Ascending aorta (tissue), 2 donors: Measurements from ENCODE around the gene DNPEP. TPM values are rescaled to one million over a fixed set of nuclear protein-coding genes. Genes with fewer than 3 reads are reported as not detected.

ENCODE experiments used
- DNase-seq, 2 donors: peaks; one replicate each; pipeline ENCODE4 v3.0.0-alpha.2; 2019; ENCODE audit warnings: low spot score in 2 of 2
- H3K27ac ChIP-seq, 2 donors: fragments of 200-600 bp; sonication (generic); one replicate each; pipeline ENCODE4 v1.5.1; 2016 to 2017; ENCODE audit warnings: mild to moderate bottlenecking in 1 of 2
- H3K27me3 ChIP-seq: fragments of 200-600 bp; sonication (generic); one replicate; pipeline ENCODE4 v1.5.1; 2017
- H3K36me3 ChIP-seq, 2 donors: fragments of 200-600 bp; sonication (generic); one replicate each; pipeline ENCODE4 v1.5.1; 2016
- H3K4me1 ChIP-seq, 2 donors: fragments of 200-600 bp; sonication (generic); one replicate each; pipeline ENCODE4 v1.5.1; 2016 to 2017; ENCODE audit warnings: mild to moderate bottlenecking in 1 of 2
- H3K4me3 ChIP-seq, 2 donors: fragments of 200-600 bp; sonication (generic); one replicate each; pipeline ENCODE4 v1.5.1; 2016 to 2017; ENCODE audit warnings: mild to moderate bottlenecking in 1 of 2
- H3K9me3 ChIP-seq, 2 donors: fragments of 200-600 bp; sonication (generic); one replicate each; pipeline ENCODE4 v1.5.1; 2016
- intact Hi-C: fragments of 100-400 bp; cut with DNase I; formaldehyde crosslinking; loops from one replicate; pipeline ENCODE4 v1.15.1; 2023
- total RNA-seq: library from RNA; depleted of rRNA; stranded (reverse); fragments of >200 nt; gene quantifications from one replicate; pipeline ENCODE4 v1.1.0, GENCODE V29; 2016
- TF ChIP-seq, protein P1 (sequence below), 3 experiments: fragments of 200-600 bp in 2 of 3; fragments of 450-650 bp in 1 of 3; sonication (generic) in 2 of 3; IDR thresholded peaks; one replicate each; pipeline ENCODE4 v1.5.1; 2016 to 2019; ENCODE audit warnings: antibody characterized with exemption in 3 of 3, mild to moderate bottlenecking in 1 of 3, moderate library complexity in 1 of 3

DNPEP gene
- total RNA-seq, 1 donor from 2014 or later = 113 TPM

DNA sequence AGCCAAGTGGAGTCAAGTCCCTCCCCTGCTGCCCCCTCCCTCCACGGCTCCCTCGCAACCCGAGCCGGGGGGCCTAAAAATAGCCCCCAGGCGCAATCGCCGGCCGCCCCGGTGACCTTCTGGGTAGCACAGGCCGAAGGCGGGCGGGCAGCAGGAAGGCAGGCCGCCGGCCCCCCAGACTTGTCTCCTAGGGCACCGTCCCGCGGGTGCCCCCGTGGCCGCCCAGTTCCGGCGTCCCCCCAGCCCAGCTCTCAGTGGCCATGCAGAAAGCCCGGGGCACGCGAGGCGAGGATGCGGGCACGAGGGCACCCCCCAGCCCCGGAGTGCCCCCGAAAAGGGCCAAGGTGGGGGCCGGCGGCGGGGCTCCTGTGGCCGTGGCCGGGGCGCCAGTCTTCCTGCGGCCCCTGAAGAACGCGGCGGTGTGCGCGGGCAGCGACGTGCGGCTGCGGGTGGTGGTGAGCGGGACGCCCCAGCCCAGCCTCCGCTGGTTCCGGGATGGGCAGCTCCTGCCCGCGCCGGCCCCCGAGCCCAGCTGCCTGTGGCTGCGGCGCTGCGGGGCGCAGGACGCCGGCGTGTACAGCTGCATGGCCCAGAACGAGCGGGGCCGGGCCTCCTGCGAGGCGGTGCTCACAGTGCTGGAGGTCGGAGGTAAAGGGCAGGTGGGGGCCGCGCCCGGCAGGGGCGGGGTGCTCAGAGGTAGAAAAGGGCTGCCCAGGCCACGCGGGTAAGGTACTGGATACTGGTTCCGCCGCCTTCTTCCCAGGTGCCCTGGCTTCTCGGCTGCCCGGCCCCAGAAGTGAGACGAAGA, 47.2 kb upstream of the DNPEP start, which contains the start of gene SPEG:
Gene SPEG, plus strand, starts transcription at position 126 of the 808 bp plus-strand sequence. Its CDS starts 135 bp downstream, at position 261.
- DNase-seq = no peak
- H3K36me3 ChIP-seq = no peaks in the 10 kb centered on the region
- intact Hi-C loops = no loop called here
- H3K9me3 ChIP-seq = no peaks in the 10 kb centered on the region
- peaks cover 10 to 24% of the 10 kb centered on the region in 2 donors for H3K4me1 ChIP-seq
- H3K27ac ChIP-seq = peak within 1 kb of the TSS; percentile 76 to 77
- TF ChIP-seq, protein P1, sequence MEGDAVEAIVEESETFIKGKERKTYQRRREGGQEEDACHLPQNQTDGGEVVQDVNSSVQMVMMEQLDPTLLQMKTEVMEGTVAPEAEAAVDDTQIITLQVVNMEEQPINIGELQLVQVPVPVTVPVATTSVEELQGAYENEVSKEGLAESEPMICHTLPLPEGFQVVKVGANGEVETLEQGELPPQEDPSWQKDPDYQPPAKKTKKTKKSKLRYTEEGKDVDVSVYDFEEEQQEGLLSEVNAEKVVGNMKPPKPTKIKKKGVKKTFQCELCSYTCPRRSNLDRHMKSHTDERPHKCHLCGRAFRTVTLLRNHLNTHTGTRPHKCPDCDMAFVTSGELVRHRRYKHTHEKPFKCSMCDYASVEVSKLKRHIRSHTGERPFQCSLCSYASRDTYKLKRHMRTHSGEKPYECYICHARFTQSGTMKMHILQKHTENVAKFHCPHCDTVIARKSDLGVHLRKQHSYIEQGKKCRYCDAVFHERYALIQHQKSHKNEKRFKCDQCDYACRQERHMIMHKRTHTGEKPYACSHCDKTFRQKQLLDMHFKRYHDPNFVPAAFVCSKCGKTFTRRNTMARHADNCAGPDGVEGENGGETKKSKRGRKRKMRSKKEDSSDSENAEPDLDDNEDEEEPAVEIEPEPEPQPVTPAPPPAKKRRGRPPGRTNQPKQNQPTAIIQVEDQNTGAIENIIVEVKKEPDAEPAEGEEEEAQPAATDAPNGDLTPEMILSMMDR (IDR thresholded peaks at IDR 0.05) = no peak
- peak within 1 kb of the TSS; percentile 36 to 58 for H3K4me3 ChIP-seq
- H3K27me3 ChIP-seq = no peaks in the 10 kb centered on the region

DNA sequence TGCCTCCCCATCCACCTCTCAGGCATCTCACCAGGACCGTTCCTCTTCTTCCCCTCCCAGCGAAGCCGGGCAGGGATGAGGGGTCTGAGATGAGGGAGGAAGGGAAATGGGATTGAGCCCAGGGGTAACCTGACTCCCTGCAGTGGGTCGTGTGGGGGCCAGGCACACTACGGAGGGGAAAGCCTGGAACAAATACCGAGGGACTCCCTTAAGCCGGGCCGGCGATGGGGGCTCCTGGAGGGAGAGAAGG, 46.7 kb upstream of the DNPEP start:
- H3K9me3 ChIP-seq = no peaks in the 10 kb centered on the region
- H3K4me3 ChIP-seq = peak overlapping the region; percentile 36 to 58
- TF ChIP-seq, protein P1 (IDR thresholded peaks at IDR 0.05) = no peak
- peaks cover 10 to 24% of the 10 kb centered on the region in 2 donors for H3K4me1 ChIP-seq
- no peak for DNase-seq
- intact Hi-C loops = no loop called here
- H3K27me3 ChIP-seq = no peaks in the 10 kb centered on the region
- peak overlapping the region; percentile 76 to 77 for H3K27ac ChIP-seq
- no peaks in the 10 kb centered on the region for H3K36me3 ChIP-seq

DNA sequence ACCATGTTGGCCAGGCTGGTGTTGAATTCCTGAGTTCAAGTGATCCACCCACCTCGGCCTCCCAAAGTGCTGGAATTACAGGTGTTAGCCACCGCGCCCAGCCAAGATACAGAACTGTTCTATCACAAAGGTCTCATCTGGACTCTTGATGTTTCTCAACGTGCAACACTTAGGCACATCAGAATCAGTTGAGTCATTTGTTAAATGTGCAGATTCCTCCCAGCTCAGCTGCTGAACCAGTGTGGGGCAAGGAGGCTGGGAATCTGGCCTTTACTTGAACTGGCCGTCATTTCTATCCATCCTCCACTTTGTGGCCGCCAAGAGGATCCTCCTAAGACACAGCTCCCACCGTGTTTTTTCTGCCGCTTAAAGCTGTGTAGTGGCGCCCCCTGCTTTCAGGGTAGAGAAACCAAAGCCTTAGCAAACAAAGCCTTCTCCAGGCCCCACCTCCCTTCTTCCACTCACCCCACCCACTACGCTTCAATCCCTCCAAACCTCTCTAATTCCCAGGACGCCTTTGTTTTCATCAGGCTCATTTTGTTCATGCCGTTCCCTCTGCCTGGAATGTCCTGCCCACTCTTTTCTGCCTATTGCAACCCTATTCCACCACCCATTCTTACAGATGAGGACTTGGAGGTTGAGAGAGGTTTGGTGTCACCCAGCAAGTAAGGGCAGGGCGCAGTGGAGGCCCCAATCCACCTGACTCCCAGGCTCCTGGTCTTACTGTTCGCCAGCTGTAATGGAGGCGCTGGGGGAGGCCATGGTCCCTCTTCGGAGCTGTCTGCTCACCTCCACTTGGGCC, 46.2 kb upstream of the DNPEP start:
- H3K36me3 ChIP-seq = no peaks in the 10 kb centered on the region
- DNase-seq = no peak
- H3K9me3 ChIP-seq = no peaks in the 10 kb centered on the region
- H3K27me3 ChIP-seq = no peaks in the 10 kb centered on the region
- H3K4me3 ChIP-seq = peak overlapping the region in 1 of 2 donors; percentile 58
- intact Hi-C loops = no loop called here
- peak overlapping the region; percentile 76 to 77 for H3K27ac ChIP-seq
- H3K4me1 ChIP-seq = peaks cover 10 to 24% of the 10 kb centered on the region in 2 donors
- TF ChIP-seq, protein P1 (IDR thresholded peaks at IDR 0.05) = peak; percentile 14 to 42 (median 35)

DNA sequence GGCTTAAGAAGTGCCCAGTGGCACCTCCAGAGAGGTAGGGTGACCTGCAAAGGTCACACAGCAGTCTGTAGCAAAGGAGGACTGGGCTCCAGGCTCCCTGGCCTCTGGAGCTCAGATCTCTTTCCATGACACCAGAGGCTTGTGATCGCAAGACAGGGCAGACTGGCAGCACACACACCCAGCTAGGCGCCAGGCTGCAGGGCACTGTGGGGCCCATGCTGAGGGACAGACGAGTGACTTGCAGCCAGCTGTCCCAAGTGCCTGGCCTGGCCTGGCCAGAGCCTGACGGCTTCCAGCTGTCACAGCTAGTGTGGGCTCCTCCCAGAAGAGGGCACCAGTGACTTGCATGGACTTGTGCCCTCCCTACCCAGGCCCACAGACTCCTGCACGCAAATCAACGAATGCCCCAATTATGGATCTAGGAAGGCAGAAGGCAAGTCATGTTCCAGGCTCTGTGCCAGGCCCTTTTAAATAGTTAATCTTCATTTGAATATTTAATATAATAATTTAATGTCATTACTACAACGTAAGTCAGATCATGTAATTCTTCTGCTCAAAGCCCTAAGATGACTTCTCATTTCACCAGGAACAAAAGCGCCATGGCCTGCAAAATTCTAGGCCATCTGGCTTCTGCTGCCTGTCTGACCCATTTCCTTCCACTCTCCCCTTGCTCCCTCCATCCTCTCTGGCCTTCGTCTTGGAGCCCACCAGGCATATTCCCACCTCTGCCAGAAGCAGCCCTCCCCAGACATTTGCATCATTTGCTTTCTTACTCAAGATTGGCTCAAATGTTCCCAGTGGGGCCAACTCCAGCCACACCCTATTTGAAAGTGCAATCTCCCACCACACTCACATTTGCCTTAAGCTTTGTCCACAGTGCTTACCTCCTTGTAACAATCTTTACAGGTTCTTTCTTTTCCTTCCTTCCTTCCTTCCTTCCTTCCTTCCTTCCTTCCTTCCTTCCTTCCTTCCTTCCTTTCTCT, 43.2 kb upstream of the DNPEP start:
- TF ChIP-seq, protein P1 (IDR thresholded peaks at IDR 0.05) = peak; percentile 40 to 53 (median 43)
- intact Hi-C loops = loop anchor here (1.0 to 2.0 kb wide), 5 partner anchors 28 to 99 kb away; no protein-coding TSS in a partner anchor
- no peak overlapping the region for H3K4me3 ChIP-seq
- no peaks in the 10 kb centered on the region for H3K27me3 ChIP-seq
- peak overlapping the region; percentile 74 to 75 for H3K27ac ChIP-seq
- no peaks in the 10 kb centered on the region for H3K36me3 ChIP-seq
- peaks cover 10 to 18% of the 10 kb centered on the region in 2 donors for H3K4me1 ChIP-seq
- DNase-seq = no peak
- H3K9me3 ChIP-seq = no peaks in the 10 kb centered on the region
